Measurements from ENCODE around the gene CAP2. TPM values are rescaled to one million over a fixed set of nuclear protein-coding genes. Genes with fewer than 3 reads are reported as not detected.

CAP2 gene
- total and polyA plus RNA-seq, 2 experiments from 2014 or later, result 6.7 to 9.1 TPM

DNA sequence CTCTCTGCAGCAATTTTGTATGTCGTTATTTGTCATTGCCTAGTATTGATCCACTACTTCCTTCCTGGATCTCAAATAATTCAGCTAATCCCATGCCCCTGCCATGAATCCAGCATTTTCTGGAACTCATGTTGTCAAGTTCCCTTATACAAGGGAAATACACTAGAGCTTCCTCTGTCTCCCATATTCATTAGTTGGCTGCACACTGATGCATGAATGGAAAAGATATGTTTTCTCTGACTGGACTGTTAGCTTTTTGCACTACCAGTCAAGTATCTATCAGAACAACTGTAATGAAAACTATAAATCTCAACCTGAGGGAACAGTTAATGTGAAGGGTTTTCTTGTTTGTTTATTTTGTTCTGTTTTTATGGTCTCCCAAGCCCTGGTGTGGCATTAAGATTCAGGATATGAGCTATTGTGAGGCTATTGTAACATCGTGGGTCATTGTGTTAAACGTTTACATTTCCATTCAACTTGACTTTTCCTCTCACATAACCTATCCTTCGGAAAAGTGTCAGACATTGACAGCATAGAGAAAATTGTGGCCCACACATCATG, 104.2 kb downstream of the CAP2 start (continued):
- TF ChIP-seq, protein P1, sequence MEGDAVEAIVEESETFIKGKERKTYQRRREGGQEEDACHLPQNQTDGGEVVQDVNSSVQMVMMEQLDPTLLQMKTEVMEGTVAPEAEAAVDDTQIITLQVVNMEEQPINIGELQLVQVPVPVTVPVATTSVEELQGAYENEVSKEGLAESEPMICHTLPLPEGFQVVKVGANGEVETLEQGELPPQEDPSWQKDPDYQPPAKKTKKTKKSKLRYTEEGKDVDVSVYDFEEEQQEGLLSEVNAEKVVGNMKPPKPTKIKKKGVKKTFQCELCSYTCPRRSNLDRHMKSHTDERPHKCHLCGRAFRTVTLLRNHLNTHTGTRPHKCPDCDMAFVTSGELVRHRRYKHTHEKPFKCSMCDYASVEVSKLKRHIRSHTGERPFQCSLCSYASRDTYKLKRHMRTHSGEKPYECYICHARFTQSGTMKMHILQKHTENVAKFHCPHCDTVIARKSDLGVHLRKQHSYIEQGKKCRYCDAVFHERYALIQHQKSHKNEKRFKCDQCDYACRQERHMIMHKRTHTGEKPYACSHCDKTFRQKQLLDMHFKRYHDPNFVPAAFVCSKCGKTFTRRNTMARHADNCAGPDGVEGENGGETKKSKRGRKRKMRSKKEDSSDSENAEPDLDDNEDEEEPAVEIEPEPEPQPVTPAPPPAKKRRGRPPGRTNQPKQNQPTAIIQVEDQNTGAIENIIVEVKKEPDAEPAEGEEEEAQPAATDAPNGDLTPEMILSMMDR (conservative IDR thresholded peaks at IDR 0.05; ENCODE audit: low read depth in 2 of 2), result no peak
- TF ChIP-seq CREB1 (CRISPR knock-in tag; IDR thresholded peaks at IDR 0.05; ENCODE audit: low read depth), result no peak

DNA sequence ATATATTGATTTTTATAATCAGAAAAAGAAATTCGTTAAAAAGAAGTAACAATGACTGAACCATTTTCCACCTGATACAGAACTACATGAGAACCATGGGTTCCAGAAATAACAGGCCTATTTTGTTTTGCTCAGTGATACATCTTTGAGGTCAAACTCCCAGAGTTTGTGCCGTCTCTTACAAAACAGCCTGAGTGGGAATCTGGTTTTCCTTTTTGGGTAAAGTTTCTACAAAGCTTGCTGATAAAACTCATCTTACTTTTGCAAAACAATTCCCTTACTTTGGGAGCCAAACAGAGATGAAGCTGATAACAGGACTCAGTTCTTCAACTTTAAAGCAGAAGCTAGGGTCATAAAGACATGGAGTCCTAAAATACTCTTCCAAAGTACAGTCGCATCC, 108.0 kb downstream of the CAP2 start:
- Histone ChIP-seq H3K9me2 (ENCODE audit: insufficient read depth) (no peaks in the 10 kb centered on the region; the same call in 1 of the 2 replicates), H3K36me3 (ENCODE audit: insufficient read depth) (no peaks in the 10 kb centered on the region), H3K4me2 (no peak overlapping the region), H3F3A (replicated peaks; ENCODE audit: low read depth) (no peaks in the 10 kb centered on the region), H3K4me1 (ENCODE audit: insufficient read depth) (peaks cover 6% of the 10 kb centered on the region; the same call in 1 of the 2 replicates), H4K20me1 (replicated peaks; ENCODE audit: insufficient read depth) (no peaks in the 10 kb centered on the region), H3K27ac (ENCODE audit: low read depth) (no peak overlapping the region), H3K27me3 (ENCODE audit: insufficient read depth) (no peaks in the 10 kb centered on the region), H2AFZ (no peak overlapping the region), H3K4me3 (no peak overlapping the region), H3K79me2 (replicated peaks; ENCODE audit: insufficient read depth) (no peaks in the 10 kb centered on the region)
- H3K36me3 Mint-ChIP-seq (ENCODE audit: low read depth), result no peaks in the 10 kb centered on the region
- ATAC-seq, result no peak
- H3K4me3 Mint-ChIP-seq, result no peak overlapping the region
- H3K27me3 Mint-ChIP-seq (ENCODE audit: insufficient read depth, low read depth, poor library complexity), result no peaks in the 10 kb centered on the region
- peaks cover 7% of the 10 kb centered on the region; the same call in 2 of the 3 replicates for H3K4me1 Mint-ChIP-seq
- TF ChIP-seq ZNF331 (CRISPR knock-in tag; IDR thresholded peaks at IDR 0.05; ENCODE audit: low read depth) (no peak), REST (IDR thresholded peaks at IDR 0.05; ENCODE audit: unreplicated experiment) (no peak)
- TF ChIP-seq, protein P1 (conservative IDR thresholded peaks at IDR 0.05; ENCODE audit: low read depth in 2 of 2), result no peak
- no peak overlapping the region for H3K27ac Mint-ChIP-seq
- no peak for DNase-seq (ENCODE audit: low spot score)
- H3K9me3 Mint-ChIP-seq, result no peaks in the 10 kb centered on the region

Data from GM23338 (cell line).